Vagina (tissue), 2 donors: ENCODE data around the gene HOXD3. TPM values are rescaled to one million over a fixed set of nuclear protein-coding genes. Genes with fewer than 3 reads are reported as not detected.

Experiments used
- DNase-seq, 2 donors: peaks; one replicate each; pipeline ENCODE4 v3.0.0-alpha.2; 2017; ENCODE audit errors: extremely low spot score in 2 of 2
- H3K27ac ChIP-seq: fragments of 200-600 bp; sonication (generic); one replicate; pipeline ENCODE4 v1.5.1; 2019
- H3K27me3 ChIP-seq: fragments of 200-600 bp; sonication (generic); one replicate; pipeline ENCODE4 v1.5.1; 2019
- H3K36me3 ChIP-seq, 2 donors: fragments of 200-600 bp; sonication (generic); one replicate each; pipeline ENCODE4 v1.5.1; 2017 to 2019
- H3K4me1 ChIP-seq: fragments of 200-600 bp; sonication (generic); one replicate; pipeline ENCODE4 v1.5.1; 2019
- H3K4me3 ChIP-seq, 2 donors: fragments of 200-600 bp; sonication (generic); 1 replicate in 1 of 2; 2 replicates in 1 of 2; pipeline ENCODE4 v1.5.1; 2016 to 2019
- H3K9me3 ChIP-seq: fragments of 200-600 bp; sonication (generic); one replicate; pipeline ENCODE4 v1.5.1; 2019
- POLR2A ChIP-seq, 2 donors: fragments of 450-650 bp; IDR thresholded peaks; one replicate each; pipeline ENCODE4 v1.6.1; 2017; ENCODE audit warnings: antibody characterized with exemption in 2 of 2, mild to moderate bottlenecking in 2 of 2, moderate library complexity in 2 of 2
- POLR2AphosphoS5 ChIP-seq, 2 donors: sonication (generic); formaldehyde crosslinking; IDR thresholded peaks; one replicate each; pipeline ENCODE4 v1.9.0; 2017; ENCODE audit warnings: antibody characterized with exemption in 2 of 2, mild to moderate bottlenecking in 2 of 2, low read depth in 1 of 2; ENCODE audit not compliant: insufficient read depth in 1 of 2
- intact Hi-C: fragments of 100-400 bp; cut with DNase I; formaldehyde crosslinking; loops from one replicate; pipeline ENCODE4 v1.15.1; 2023
- total RNA-seq: library from RNA; depleted of rRNA; stranded (reverse); fragments of >200 nt; gene quantifications from one replicate; pipeline ENCODE4 v1.2.3, GENCODE V29; 2016
- TF ChIP-seq, protein P1 (sequence below), 3 experiments: fragments of 450-650 bp in 2 of 3; fragments of 200-600 bp in 1 of 3; sonication (generic) in 1 of 3; IDR thresholded peaks; one replicate each; pipeline ENCODE4 v1.5.1; 2017 to 2019; ENCODE audit warnings: antibody characterized with exemption in 3 of 3, mild to moderate bottlenecking in 2 of 3, moderate library complexity in 2 of 3

The HOXD3 gene
- total RNA-seq, 1 donor from 2014 or later, result 11.8 TPM

DNA sequence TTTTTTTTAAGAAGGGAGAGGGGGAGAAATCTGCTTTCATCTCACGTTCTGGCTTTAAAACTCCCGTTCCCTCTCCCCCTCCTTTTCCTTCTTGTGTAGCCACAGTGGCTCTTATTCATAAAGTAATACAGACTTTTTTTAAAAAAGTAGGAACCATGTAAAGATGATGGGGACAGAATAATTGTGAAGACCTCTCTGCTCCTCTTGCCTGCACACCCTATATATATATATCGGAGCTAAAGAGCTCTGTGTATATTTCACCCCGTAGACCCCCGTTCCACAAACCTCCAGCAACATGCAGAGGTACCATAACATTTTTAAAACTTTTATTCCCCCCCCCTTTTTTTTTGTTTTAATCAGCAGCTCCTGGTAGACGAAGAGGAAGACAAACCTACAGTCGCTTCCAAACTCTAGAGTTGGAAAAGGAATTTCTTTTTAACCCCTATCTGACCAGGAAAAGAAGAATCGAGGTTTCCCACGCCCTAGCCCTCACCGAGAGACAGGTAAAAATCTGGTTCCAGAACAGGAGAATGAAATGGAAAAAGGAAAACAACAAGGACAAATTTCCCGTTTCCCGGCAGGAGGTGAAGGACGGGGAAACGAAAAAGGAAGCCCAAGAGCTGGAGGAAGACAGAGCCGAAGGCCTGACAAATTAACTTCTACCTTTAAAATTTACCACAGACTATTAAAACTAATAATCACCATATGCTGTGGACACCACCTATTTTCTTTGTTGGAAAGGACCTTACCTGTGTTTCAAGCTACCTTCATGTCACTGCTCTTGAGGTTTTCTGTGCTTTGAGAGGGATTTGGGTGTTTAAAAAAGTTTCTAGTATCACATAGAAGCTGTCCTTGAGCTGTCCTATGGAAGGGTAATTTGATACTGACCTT, 25.9 kb upstream of the HOXD3 start:
- DNase-seq, result no peak
- Histone ChIP-seq H3K4me1 (peaks cover 20% of the 10 kb centered on the region), H3K27me3 (peaks cover 5% of the 10 kb centered on the region), H3K4me3 (peak overlapping the region; percentile 46 to 58), H3K36me3 (no peaks in the 10 kb centered on the region), H3K27ac (peak overlapping the region; percentile 83), H3K9me3 (no peaks in the 10 kb centered on the region)
- intact Hi-C loops, result loop anchor here (1.0 kb wide), 1 partner anchor 24 kb away; the partner anchor contains the start of gene HOXD11
- TF ChIP-seq POLR2AphosphoS5 (IDR thresholded peaks at IDR 0.05; ENCODE audit: insufficient read depth in 1 of 2, low read depth in 1 of 2) (no peak), POLR2A (IDR thresholded peaks at IDR 0.05) (no peak)
- TF ChIP-seq, protein P1, sequence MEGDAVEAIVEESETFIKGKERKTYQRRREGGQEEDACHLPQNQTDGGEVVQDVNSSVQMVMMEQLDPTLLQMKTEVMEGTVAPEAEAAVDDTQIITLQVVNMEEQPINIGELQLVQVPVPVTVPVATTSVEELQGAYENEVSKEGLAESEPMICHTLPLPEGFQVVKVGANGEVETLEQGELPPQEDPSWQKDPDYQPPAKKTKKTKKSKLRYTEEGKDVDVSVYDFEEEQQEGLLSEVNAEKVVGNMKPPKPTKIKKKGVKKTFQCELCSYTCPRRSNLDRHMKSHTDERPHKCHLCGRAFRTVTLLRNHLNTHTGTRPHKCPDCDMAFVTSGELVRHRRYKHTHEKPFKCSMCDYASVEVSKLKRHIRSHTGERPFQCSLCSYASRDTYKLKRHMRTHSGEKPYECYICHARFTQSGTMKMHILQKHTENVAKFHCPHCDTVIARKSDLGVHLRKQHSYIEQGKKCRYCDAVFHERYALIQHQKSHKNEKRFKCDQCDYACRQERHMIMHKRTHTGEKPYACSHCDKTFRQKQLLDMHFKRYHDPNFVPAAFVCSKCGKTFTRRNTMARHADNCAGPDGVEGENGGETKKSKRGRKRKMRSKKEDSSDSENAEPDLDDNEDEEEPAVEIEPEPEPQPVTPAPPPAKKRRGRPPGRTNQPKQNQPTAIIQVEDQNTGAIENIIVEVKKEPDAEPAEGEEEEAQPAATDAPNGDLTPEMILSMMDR (IDR thresholded peaks at IDR 0.05), result no peak

DNA sequence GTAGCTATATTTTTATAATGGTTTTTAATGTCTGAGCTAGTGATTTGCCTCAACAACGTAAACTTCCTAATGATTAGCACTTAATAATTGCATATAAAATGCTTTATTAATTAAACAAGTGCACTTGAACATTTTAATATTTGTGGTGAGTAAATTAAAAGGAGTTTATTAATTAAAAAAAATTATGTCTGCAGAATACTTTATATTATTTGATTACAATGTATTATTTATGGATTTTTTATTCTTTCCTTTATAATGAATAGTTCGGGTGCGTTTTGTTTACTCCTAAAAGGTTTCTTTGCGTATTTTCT, 25.3 kb upstream of the HOXD3 start:
- no peak for DNase-seq
- H3K9me3 ChIP-seq, result no peaks in the 10 kb centered on the region
- H3K36me3 ChIP-seq, result no peaks in the 10 kb centered on the region
- TF ChIP-seq POLR2A (IDR thresholded peaks at IDR 0.05) (no peak), POLR2AphosphoS5 (IDR thresholded peaks at IDR 0.05; ENCODE audit: insufficient read depth in 1 of 2, low read depth in 1 of 2) (no peak)
- TF ChIP-seq, protein P1 (IDR thresholded peaks at IDR 0.05), result no peak
- peaks cover 5% of the 10 kb centered on the region for H3K27me3 ChIP-seq
- H3K27ac ChIP-seq, result peak overlapping the region; percentile 83
- intact Hi-C loops, result no loop called here
- peaks cover 24% of the 10 kb centered on the region for H3K4me1 ChIP-seq
- H3K4me3 ChIP-seq, result peak overlapping the region in 1 of 2 donors; percentile 46

DNA sequence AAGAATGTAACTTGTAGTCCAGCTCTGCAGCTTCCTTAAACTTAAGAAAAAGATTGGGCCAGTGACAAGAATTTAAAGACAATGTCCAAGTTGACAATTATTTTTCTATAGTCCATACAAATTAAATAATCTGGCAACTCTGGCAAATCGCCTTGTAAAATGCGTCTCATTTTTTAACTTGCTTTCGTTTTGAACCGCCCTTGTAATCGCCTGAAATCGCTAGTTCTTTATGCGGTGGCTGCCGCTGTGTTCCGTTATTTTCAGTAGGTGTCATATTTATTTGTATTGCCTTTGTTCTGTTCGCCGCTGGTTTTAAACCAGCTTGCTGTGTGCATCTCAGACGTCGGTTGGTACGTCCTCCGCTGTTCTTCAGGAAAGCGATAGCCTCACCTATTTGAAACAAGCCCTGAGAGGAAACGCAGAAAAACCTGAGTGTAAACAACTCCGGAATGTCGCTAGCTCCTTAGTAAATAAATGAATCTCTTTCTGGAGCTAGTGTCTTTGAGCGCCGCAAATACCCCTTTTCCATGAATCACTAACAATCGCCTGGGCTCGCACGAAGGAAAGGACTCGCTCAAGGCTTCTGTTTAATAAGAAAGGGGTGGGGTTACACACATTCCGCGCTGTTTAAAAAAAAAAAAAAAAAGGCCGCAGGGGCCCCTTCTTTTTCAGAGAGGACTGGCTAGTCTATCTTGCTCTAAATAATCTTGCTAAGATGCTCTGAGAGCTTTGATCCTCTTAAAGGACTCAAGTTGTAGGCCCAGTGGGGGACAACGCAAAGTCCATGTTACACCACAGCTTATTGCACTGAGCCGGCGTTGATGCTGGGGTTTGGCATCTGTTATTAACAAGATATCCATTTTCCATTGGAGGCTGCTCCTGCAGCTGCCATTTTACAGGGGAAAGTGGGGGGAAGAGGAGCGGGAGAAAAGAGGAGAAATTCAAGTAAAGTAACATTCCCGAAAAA, 24.6 kb upstream of the HOXD3 start:
- H3K27me3 ChIP-seq, result peaks cover 5% of the 10 kb centered on the region
- H3K36me3 ChIP-seq, result no peaks in the 10 kb centered on the region
- no peak for DNase-seq
- intact Hi-C loops, result no loop called here
- no peak for TF ChIP-seq POLR2A (IDR thresholded peaks at IDR 0.05)
- no peak for TF ChIP-seq POLR2AphosphoS5 (IDR thresholded peaks at IDR 0.05; ENCODE audit: insufficient read depth in 1 of 2, low read depth in 1 of 2)
- TF ChIP-seq, protein P1 (IDR thresholded peaks at IDR 0.05), result no peak
- H3K27ac ChIP-seq, result peak overlapping the region; percentile 83
- no peaks in the 10 kb centered on the region for H3K9me3 ChIP-seq
- H3K4me3 ChIP-seq, result peak overlapping the region; percentile 9 to 25
- peaks cover 24% of the 10 kb centered on the region for H3K4me1 ChIP-seq

DNA sequence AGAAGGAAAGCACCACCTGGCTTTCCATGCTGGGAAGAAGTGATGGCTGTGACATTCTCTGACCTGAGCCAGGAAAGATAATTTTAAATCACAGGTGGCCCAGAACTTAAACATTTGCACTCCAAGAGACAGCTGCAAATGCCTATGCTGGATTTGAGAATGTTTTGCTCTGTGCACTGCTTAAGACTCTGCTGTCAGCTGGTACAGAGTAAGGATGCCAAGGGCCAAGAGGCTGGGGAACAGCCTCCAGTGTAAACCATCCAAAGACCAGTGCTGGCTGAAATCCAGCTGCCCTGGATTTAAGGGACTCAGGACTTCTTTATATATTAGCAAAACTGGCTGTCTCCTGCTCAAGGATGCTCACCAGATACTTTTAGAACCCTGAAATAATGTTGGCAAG, 23.7 kb upstream of the HOXD3 start:
- H3K27ac ChIP-seq, result peak overlapping the region; percentile 83
- intact Hi-C loops, result no loop called here
- no peak overlapping the region for H3K4me3 ChIP-seq
- peaks cover 24% of the 10 kb centered on the region for H3K4me1 ChIP-seq
- no peaks in the 10 kb centered on the region for H3K9me3 ChIP-seq
- H3K27me3 ChIP-seq, result peaks cover 5% of the 10 kb centered on the region
- no peak for DNase-seq
- TF ChIP-seq, protein P1 (IDR thresholded peaks at IDR 0.05), result no peak
- TF ChIP-seq POLR2AphosphoS5 (IDR thresholded peaks at IDR 0.05; ENCODE audit: insufficient read depth in 1 of 2, low read depth in 1 of 2), result no peak
- no peak for TF ChIP-seq POLR2A (IDR thresholded peaks at IDR 0.05)
- no peaks in the 10 kb centered on the region for H3K36me3 ChIP-seq
